Activated CD4-positive, CD25-positive, alpha-beta regulatory T cell treated with anti-CD3 and anti-CD28 coated beads, Interleukin-2, amount 50 U/mL, for 16 hours (primary cell): Measurements from ENCODE around the gene CLPTM1L.
"Not testable (repeated sequence)": the region's sequence is repeated elsewhere in the genome, so short reads cannot be mapped to it uniquely, and the experiment has no call there.

Experiments
- DNase-seq: peaks from one replicate; pipeline ENCODE4 v3.0.0-alpha.2; 2020; ENCODE audit warnings: low read depth, low spot score

Gene CLPTM1L

GRCh38 chr5:1275397-1276391 is 69.2 kb downstream of the CLPTM1L start:
- not testable (repeated sequence) for DNase-seq

DNA sequence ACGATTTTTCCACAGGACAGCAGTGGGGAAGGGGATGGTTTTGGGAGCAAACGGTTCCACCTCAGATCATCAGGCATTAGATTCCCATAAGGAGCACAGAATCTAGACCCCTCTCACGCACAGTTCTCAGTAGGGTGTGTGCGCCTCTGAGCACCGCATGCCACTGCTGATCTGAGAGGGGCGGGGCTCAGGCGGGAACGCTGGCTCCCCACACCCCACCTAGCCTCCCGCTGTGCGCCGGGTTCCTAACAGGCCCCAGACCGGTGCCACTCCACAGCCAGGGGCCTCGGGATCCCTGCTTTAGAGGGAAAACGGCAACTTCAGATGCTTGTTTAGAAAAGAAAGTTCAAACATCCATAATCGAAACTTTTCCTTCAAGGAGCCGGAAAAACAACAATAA is 70.4 kb downstream of the CLPTM1L start:
- no peak for DNase-seq

DNA sequence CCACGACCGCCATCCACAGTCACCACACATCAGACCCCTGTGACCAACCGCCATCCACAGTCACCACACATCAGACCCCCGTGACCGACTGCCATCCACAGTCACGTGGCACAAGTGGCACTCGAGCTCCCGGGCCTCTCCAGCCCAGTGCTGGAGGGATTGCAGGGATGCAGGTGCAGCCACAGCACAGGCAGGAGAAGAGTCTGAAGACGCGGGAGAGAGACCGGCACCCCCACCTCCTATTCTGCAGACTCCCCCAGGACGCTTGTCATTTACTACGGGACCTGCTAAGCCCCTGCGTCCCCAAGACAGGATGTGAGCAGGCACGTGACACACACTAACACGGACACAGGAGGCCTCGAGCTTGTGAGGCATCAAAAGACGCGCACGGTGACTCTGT is 71.2 kb downstream of the CLPTM1L start:
- DNase-seq, result no peak

DNA sequence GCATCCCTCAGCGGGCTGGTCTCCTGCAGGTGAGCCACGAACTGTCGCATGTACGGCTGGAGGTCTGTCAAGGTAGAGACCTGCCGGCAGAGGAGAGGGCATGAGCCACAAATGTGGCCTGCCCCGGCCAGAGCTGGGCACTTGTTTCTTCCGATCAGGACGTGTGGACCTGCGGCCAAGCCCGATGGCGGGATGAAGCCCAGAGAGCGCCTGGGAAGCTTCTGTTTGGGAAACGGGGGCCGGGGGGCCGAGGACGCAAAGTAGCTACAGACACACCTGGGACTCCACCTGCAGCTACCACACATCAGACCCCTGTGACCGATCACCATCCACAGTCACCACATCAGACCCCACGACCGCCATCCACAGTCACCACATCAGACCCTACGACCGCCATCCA is 72.7 kb downstream of the CLPTM1L start:
- no peak for DNase-seq

- DNase-seq, result no peak
These were observed 73.7 kb downstream of the CLPTM1L start for GRCh38 chr5:1270933-1271914.

GRCh38 chr5:1270426-1270825 is 74.5 kb downstream of the CLPTM1L start:
- DNase-seq, result no peak

GRCh38 chr5:1268666-1269065 is 76.2 kb downstream of the CLPTM1L start:
- no peak for DNase-seq

GRCh38 chr5:1268056-1268455 is 76.8 kb downstream of the CLPTM1L start:
- DNase-seq, result no peak
